HG03521 (cell line): ENCODE measurements around the gene PLEKHA5.
A peak's percentile ranks its signal among the peaks of the same experiment; 100 is the strongest.
"Not testable (repeated sequence)": the region's sequence is repeated elsewhere in the genome, so short reads cannot be mapped to it uniquely, and the experiment has no call there.

ENCODE experiments used
- ATAC-seq: cut with Tn5 transposase; IDR thresholded peaks from one replicate; pipeline ENCODE4 v1.9.1; 2021; ENCODE audit warnings: mild to moderate bottlenecking, moderate library complexity; ENCODE audit not compliant: unreplicated experiment

Gene PLEKHA5, protein sequence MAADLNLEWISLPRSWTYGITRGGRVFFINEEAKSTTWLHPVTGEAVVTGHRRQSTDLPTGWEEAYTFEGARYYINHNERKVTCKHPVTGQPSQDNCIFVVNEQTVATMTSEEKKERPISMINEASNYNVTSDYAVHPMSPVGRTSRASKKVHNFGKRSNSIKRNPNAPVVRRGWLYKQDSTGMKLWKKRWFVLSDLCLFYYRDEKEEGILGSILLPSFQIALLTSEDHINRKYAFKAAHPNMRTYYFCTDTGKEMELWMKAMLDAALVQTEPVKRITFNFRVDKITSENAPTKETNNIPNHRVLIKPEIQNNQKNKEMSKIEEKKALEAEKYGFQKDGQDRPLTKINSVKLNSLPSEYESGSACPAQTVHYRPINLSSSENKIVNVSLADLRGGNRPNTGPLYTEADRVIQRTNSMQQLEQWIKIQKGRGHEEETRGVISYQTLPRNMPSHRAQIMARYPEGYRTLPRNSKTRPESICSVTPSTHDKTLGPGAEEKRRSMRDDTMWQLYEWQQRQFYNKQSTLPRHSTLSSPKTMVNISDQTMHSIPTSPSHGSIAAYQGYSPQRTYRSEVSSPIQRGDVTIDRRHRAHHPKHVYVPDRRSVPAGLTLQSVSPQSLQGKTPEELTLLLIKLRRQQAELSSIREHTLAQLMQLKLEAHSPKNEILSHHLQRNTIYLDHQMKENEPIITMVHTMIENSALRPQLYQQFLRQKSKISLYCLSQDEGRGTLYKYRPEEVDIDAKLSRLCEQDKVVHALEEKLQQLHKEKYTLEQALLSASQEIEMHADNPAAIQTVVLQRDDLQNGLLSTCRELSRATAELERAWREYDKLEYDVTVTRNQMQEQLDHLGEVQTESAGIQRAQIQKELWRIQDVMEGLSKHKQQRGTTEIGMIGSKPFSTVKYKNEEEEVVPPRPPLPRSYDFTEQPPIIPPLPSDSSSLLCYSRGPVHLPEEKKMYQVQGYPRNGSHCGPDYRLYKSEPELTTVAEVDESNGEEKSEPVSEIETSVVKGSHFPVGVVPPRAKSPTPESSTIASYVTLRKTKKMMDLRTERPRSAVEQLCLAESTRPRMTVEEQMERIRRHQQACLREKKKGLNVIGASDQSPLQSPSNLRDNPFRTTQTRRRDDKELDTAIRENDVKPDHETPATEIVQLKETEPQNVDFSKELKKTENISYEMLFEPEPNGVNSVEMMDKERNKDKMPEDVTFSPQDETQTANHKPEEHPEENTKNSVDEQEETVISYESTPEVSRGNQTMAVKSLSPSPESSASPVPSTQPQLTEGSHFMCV

GRCh38 chr12:19129486-19130223 lies at the start of gene PLEKHA5:
PLEKHA5 (plus strand) TSS chr12:19129733; CDS start chr12:19129800, 67 bp downstream.
- ATAC-seq: peak; percentile 56

DNA sequence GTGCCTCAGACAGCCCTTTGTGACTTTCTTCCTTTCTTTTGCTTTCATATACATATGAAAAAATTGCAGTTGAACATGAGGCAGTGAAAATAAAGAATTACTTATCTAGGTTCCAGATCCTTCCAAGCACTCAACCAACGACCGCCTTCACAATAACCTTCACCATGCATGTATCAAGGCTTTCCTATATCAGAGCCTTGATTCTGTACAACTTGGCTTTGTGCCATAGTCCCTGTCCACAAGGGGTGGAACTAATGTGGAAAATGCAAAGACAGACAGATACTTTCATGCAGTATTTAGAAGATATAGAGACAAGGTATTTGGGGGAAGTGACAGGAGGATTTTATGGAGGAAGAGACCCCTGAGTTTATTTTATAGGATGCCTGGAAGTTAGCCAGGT lies 48.6 kb upstream of the PLEKHA5 start:
- no peak for ATAC-seq

- ATAC-seq: no peak
Measured at GRCh38 chr12:19082365-19082911, 47.1 kb upstream of the PLEKHA5 start.

DNA sequence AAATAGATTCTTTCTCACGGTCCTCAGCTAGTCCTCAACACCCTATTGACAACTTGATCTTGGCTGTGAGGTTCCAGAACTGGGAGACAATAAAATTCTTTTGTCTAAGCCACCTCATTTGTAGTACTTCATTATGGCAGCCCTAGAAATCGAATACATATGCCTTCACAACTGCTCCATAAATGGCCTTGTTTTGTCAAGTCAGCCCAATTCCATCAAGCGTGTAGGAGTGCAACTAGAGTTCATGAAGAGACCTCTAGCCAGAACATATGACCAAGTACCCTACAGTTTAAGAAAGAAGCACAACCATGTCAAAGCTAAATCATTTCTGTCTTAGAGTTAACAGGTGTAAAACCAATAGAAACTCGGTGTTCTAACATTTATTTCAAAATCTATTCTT lies 45.0 kb upstream of the PLEKHA5 start:
- ATAC-seq: no peak

GRCh38 chr12:19085090-19085489 lies 44.4 kb upstream of the PLEKHA5 start:
- ATAC-seq: no peak

- no peak for ATAC-seq
Measured at GRCh38 chr12:19088606-19089005, 40.9 kb upstream of the PLEKHA5 start.

GRCh38 chr12:19092482-19092881 lies 37.1 kb upstream of the PLEKHA5 start:
- ATAC-seq: not testable (repeated sequence)

DNA sequence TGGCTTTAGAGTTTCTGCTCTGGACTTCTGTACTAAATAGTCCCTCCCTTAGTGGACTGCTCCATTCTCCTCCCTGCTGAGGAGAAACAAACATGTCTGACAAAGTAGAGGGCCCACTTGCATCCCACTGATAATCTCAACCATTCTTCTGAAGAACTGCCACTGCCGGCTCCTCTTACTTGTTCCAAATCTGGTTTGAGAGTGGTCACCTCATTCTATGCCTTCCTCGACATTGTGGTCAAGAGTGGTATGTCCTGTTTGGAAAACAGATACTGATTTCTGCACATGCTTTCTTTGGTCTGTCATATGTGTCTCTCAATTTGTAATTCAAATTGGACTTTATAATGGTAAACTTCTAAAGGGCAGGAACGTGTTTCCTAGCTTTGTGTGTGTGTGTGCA lies 36.3 kb upstream of the PLEKHA5 start:
- no peak for ATAC-seq

DNA sequence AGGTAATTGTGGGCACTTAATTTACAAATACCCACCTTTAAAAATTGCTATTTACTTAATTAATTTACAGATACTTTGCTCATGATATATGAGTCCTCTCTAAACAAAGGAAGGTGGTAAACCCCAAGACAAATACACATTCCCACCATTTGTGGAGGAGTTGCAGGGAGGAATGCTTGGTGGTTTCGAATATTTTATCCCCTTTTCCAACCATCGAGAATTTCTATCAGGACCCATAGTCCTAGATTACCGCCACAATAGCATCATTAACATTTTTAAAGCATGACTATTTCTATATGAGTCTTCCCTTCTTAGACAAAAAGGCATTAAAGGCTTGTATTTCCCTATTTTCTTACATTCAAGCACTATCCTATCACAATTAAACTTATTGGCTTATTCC lies 34.2 kb upstream of the PLEKHA5 start:
- ATAC-seq: no peak

- ATAC-seq: no peak
Measured at GRCh38 chr12:19095756-19096480, 33.6 kb upstream of the PLEKHA5 start.

DNA sequence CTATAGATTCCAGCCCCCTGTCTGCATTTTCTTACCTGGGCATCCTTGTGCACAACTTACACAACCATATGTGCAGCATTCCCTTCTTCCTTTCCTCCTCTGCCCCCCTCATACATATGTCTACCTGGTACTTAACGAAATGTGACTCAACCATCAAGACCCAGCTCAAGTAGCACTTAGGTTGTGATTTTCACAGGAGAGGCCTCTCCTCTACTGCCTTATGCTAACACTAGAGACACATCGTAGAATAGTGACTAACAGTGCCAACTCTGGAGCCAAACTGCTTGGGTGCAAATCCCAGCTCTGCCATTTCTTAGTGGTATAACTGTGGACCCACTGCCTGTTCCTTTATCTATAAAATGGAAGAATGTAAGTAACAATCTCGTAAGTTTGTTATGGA lies 24.1 kb upstream of the PLEKHA5 start:
- ATAC-seq: no peak

GRCh38 chr12:19107750-19108149 lies 21.8 kb upstream of the PLEKHA5 start:
- no peak for ATAC-seq

GRCh38 chr12:19110221-19110940 lies 19.2 kb upstream of the PLEKHA5 start:
- no peak for ATAC-seq

DNA sequence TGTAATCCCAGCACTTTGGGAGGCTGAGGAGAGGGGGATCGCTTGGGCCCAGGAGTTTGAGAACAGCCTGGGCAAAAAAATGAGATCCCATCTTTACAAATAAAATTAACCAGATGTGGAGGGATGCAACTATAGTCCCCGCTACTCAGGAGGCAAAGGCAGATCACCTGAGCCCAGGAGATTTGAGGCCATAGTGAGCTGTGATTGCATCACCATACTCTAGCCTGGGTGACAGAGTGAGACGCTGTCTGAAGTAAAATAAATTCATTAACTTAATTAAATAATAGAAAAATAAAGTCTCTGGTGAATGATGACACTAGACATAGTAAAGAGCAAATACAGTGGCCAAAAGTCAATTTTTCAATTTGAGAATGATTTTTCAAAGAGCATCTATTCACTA lies 16.1 kb upstream of the PLEKHA5 start:
- ATAC-seq: no peak

- no peak for ATAC-seq
Measured at GRCh38 chr12:19115285-19115684, 14.2 kb upstream of the PLEKHA5 start.

- no peak for ATAC-seq
Measured at GRCh38 chr12:19119440-19119839, 10.1 kb upstream of the PLEKHA5 start.

DNA sequence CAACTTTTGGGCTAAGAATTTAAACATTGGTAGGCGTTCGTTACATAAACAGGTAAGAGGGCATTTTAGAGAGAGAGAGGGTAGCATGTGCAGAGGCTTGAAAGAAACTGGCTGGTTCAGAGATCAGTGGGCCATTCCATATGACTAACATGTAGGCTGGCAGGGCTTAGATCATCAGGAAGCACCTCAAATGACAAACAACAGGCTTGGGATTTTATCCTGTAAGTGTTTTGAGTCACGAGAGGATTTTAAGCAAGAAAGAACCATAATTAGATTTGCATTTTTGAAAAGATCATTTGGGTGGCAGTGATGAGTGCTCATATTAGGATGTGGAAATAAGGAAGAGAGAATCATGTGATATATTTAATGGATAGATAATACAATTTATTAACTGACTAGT lies 8.7 kb upstream of the PLEKHA5 start:
- no peak for ATAC-seq

DNA sequence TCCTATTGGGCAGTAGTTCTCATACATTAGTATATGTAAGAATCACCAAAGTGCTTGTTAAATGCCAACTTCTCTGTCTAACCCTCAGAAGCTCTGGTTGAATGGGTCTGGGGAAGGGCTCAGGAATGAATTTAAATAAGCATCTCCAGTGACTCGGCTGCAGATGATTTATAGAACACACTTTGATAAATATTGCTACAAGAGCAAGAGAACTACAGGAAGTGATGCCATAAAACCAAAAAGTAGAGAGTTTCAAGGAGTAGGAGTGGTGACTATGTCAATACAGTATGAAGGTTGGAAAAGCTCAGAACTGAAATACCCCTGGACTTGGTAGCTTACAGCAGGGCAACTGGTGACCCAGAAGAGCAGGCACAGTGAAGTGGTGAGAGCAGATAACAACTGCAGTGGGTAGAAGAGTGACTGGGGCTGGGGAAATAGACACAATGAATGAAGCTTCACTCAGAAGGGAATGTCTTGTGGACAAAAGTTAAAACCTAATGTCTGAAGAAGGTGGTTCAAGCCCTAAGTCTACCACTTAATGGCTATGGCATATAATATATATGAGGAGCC lies 8.0 kb upstream of the PLEKHA5 start:
- no peak for ATAC-seq

GRCh38 chr12:19125325-19125724 lies 4.2 kb upstream of the PLEKHA5 start:
- no peak for ATAC-seq
